Measurements from ENCODE around the gene CCDC57. TPM values are rescaled to one million over a fixed set of nuclear protein-coding genes. Genes with fewer than 3 reads are reported as not detected.

The CCDC57 gene
- total RNA-seq, 2 experiments from 2014 or later: 129 to 135 TPM

- POLR2A ChIA-PET: interaction anchor here (4.5 kb wide), 1 partner anchor 25 kb away, joined by 18 read pairs; no protein-coding TSS in a partner anchor
- H3K27me3 Mint-ChIP-seq: no peaks in the 10 kb centered on the region
- no peak overlapping the region for H3K4me3 Mint-ChIP-seq
- no peak overlapping the region for H3K27ac Mint-ChIP-seq
- H3K4me3 ChIP-seq (ENCODE audit: low read length): no peak overlapping the region
- DNase-seq (no peak), ATAC-seq (ENCODE audit: poor library complexity) (no peak)
- no peaks in the 10 kb centered on the region for H3K27me3 ChIP-seq (ENCODE audit: control insufficient read depth in 1 of 2, insufficient read depth in 2 of 2, low read length in 2 of 2)
- peaks cover 10% of the 10 kb centered on the region for H3K36me3 Mint-ChIP-seq (ENCODE audit: low read depth)
- H3K9me3 Mint-ChIP-seq: no peaks in the 10 kb centered on the region
- TF ChIP-seq CTCF (IDR thresholded peaks at IDR 0.05): no peak
- CTCF ChIA-PET: interaction anchor here (1.6 kb wide), 1 partner anchor 121 kb away, joined by 5 read pairs; no protein-coding TSS in a partner anchor
- H3K4me1 ChIP-seq (ENCODE audit: insufficient read depth, low read length): peaks cover 10% of the 10 kb centered on the region
- intact Hi-C loops (cut with DNase I, micrococcal nuclease): loop anchor here in 1 of 2 experiments (5.0 kb wide), 1 partner anchor 44 kb away; no protein-coding TSS in a partner anchor
- H3K36me3 ChIP-seq (ENCODE audit: insufficient read depth, low read length): peaks cover 5% of the 10 kb centered on the region
- no peak overlapping the region for H3K27ac ChIP-seq (ENCODE audit: low read depth in 1 of 2, low read length in 2 of 2)
- no peaks in the 10 kb centered on the region for H3K9me3 ChIP-seq (ENCODE audit: control insufficient read depth in 1 of 2, insufficient read depth in 1 of 2, low read length in 2 of 2)
- H3K4me1 Mint-ChIP-seq (ENCODE audit: low read depth): peaks cover 5% of the 10 kb centered on the region
Measured at GRCh38 chr17:82151106-82151957, 61.3 kb downstream of the CCDC57 start.

GRCh38 chr17:82149401-82150099 is 63.1 kb downstream of the CCDC57 start:
- Mint-ChIP-seq H3K27me3 (no peaks in the 10 kb centered on the region), H3K4me1 (ENCODE audit: low read depth) (peaks cover 5% of the 10 kb centered on the region), H3K36me3 (ENCODE audit: low read depth) (peaks cover 10% of the 10 kb centered on the region), H3K9me3 (no peaks in the 10 kb centered on the region), H3K4me3 (no peak overlapping the region), H3K27ac (no peak overlapping the region)
- Histone ChIP-seq H3K27me3 (ENCODE audit: control insufficient read depth in 1 of 2, insufficient read depth in 2 of 2, low read length in 2 of 2) (no peaks in the 10 kb centered on the region), H3K27ac (ENCODE audit: low read depth in 1 of 2, low read length in 2 of 2) (no peak overlapping the region), H3K4me1 (ENCODE audit: insufficient read depth, low read length) (peaks cover 10% of the 10 kb centered on the region), H3K9me3 (ENCODE audit: control insufficient read depth in 1 of 2, insufficient read depth in 1 of 2, low read length in 2 of 2) (no peaks in the 10 kb centered on the region), H3K4me3 (ENCODE audit: low read length) (no peak overlapping the region), H3K36me3 (ENCODE audit: insufficient read depth, low read length) (peaks cover 5% of the 10 kb centered on the region)
- no peak for ATAC-seq (ENCODE audit: poor library complexity)
- no peak for DNase-seq
- ChIA-PET CTCF (no interaction called here), POLR2A (no interaction called here)
- intact Hi-C loops (cut with DNase I, micrococcal nuclease): loop anchor here in 1 of 2 experiments (5.0 kb wide), 1 partner anchor 42 kb away; no protein-coding TSS in a partner anchor
- TF ChIP-seq CTCF (IDR thresholded peaks at IDR 0.05): no peak

- peaks cover 5% of the 10 kb centered on the region for H3K4me1 Mint-ChIP-seq (ENCODE audit: low read depth)
- H3K36me3 Mint-ChIP-seq (ENCODE audit: low read depth): peaks cover 10% of the 10 kb centered on the region
- intact Hi-C loops (cut with DNase I, micrococcal nuclease): no loop called here
- H3K27ac Mint-ChIP-seq: no peak overlapping the region
- H3K27me3 Mint-ChIP-seq: no peaks in the 10 kb centered on the region
- no peaks in the 10 kb centered on the region for H3K27me3 ChIP-seq (ENCODE audit: control insufficient read depth in 1 of 2, insufficient read depth in 2 of 2, low read length in 2 of 2)
- peaks cover 2% of the 10 kb centered on the region for H3K36me3 ChIP-seq (ENCODE audit: insufficient read depth, low read length)
- H3K9me3 Mint-ChIP-seq: no peaks in the 10 kb centered on the region
- H3K9me3 ChIP-seq (ENCODE audit: control insufficient read depth in 1 of 2, insufficient read depth in 1 of 2, low read length in 2 of 2): no peaks in the 10 kb centered on the region
- DNase-seq (no peak), ATAC-seq (ENCODE audit: poor library complexity) (no peak)
- ChIA-PET POLR2A (no interaction called here), CTCF (no interaction called here)
- no peak overlapping the region for H3K4me3 Mint-ChIP-seq
- no peak for TF ChIP-seq CTCF (IDR thresholded peaks at IDR 0.05)
- peaks cover 6% of the 10 kb centered on the region for H3K4me1 ChIP-seq (ENCODE audit: insufficient read depth, low read length)
- H3K4me3 ChIP-seq (ENCODE audit: low read length): no peak overlapping the region
- no peak overlapping the region for H3K27ac ChIP-seq (ENCODE audit: low read depth in 1 of 2, low read length in 2 of 2)
Measured at GRCh38 chr17:82148997-82149396, 63.6 kb downstream of the CCDC57 start.

All from CD4-positive, alpha-beta T cell (primary cell).